Activated naive CD8-positive, alpha-beta T cell (primary cell): Measurements from ENCODE around the gene KLHL14.
"Not testable (repeated sequence)": the region's sequence is repeated elsewhere in the genome, so short reads cannot be mapped to it uniquely, and the experiment has no call there.

Source experiments
- H3K27ac Mint-ChIP-seq: one replicate; pipeline ENCODE4 v1.8.0; 2021; ENCODE audit warnings: mixed read lengths
- H3K27me3 Mint-ChIP-seq: one replicate; pipeline ENCODE4 v1.8.0; 2021; ENCODE audit warnings: mixed read lengths
- H3K36me3 Mint-ChIP-seq: one replicate; pipeline ENCODE4 v1.8.0; 2021; ENCODE audit warnings: mixed read lengths
- H3K4me1 Mint-ChIP-seq: one replicate; pipeline ENCODE4 v1.8.0; 2021; ENCODE audit warnings: low read depth, mixed read lengths
- H3K4me3 Mint-ChIP-seq: one replicate; pipeline ENCODE4 v1.8.0; 2021; ENCODE audit warnings: mild to moderate bottlenecking, mixed read lengths
- H3K9me3 Mint-ChIP-seq: one replicate; pipeline ENCODE4 v1.8.0; 2021; ENCODE audit warnings: low read depth, mixed read lengths

Gene KLHL14

GRCh38 chr18:32669549-32670165 is 103.2 kb downstream of the KLHL14 start:
- Mint-ChIP-seq H3K27ac (no peak overlapping the region), H3K27me3 (no peaks in the 10 kb centered on the region), H3K9me3 (no peaks in the 10 kb centered on the region), H3K4me3 (no peak overlapping the region), H3K4me1 (no peaks in the 10 kb centered on the region), H3K36me3 (no peaks in the 10 kb centered on the region)

- Mint-ChIP-seq H3K36me3 (no peaks in the 10 kb centered on the region), H3K4me3 (no peak overlapping the region), H3K27ac (no peak overlapping the region), H3K27me3 (peaks cover under 1% of the 10 kb centered on the region), H3K4me1 (no peaks in the 10 kb centered on the region), H3K9me3 (no peaks in the 10 kb centered on the region)
These were observed 103.9 kb downstream of the KLHL14 start for GRCh38 chr18:32668956-32669355.

GRCh38 chr18:32661486-32662299 is 111.1 kb downstream of the KLHL14 start:
- Mint-ChIP-seq H3K36me3 (no peaks in the 10 kb centered on the region), H3K4me1 (no peaks in the 10 kb centered on the region), H3K27ac (no peak overlapping the region), H3K27me3 (peaks cover 5% of the 10 kb centered on the region), H3K4me3 (no peak overlapping the region), H3K9me3 (no peaks in the 10 kb centered on the region)

GRCh38 chr18:32654507-32654906 is 118.3 kb downstream of the KLHL14 start:
- not testable (repeated sequence) for H3K9me3 Mint-ChIP-seq, H3K4me3 Mint-ChIP-seq, H3K27ac Mint-ChIP-seq, H3K27me3 Mint-ChIP-seq, H3K36me3 Mint-ChIP-seq, H3K4me1 Mint-ChIP-seq

GRCh38 chr18:32637659-32638058 is 135.2 kb downstream of the KLHL14 start:
- not testable (repeated sequence) for H3K27ac Mint-ChIP-seq, H3K4me1 Mint-ChIP-seq, H3K36me3 Mint-ChIP-seq, H3K4me3 Mint-ChIP-seq, H3K9me3 Mint-ChIP-seq, H3K27me3 Mint-ChIP-seq

GRCh38 chr18:32637226-32637625 is 135.6 kb downstream of the KLHL14 start:
- Mint-ChIP-seq H3K9me3 (no peaks in the 10 kb centered on the region), H3K4me1 (no peaks in the 10 kb centered on the region), H3K27ac (no peak overlapping the region), H3K36me3 (no peaks in the 10 kb centered on the region), H3K27me3 (peaks cover 2% of the 10 kb centered on the region), H3K4me3 (no peak overlapping the region)

GRCh38 chr18:32634876-32635431 is 137.9 kb downstream of the KLHL14 start:
- Mint-ChIP-seq H3K4me3 (no peak overlapping the region), H3K4me1 (no peaks in the 10 kb centered on the region)

GRCh38 chr18:32629981-32630700 is 142.7 kb downstream of the KLHL14 start:
- Mint-ChIP-seq H3K36me3 (no peaks in the 10 kb centered on the region), H3K4me1 (no peaks in the 10 kb centered on the region), H3K9me3 (no peaks in the 10 kb centered on the region), H3K27ac (no peak overlapping the region), H3K4me3 (no peak overlapping the region), H3K27me3 (peaks cover 3% of the 10 kb centered on the region)

More at GRCh38 chr18:32634876-32635431, 137.9 kb downstream of the KLHL14 start:
- H3K27ac Mint-ChIP-seq = no peak overlapping the region
- no peaks in the 10 kb centered on the region for H3K9me3 Mint-ChIP-seq
- no peaks in the 10 kb centered on the region for H3K36me3 Mint-ChIP-seq
- H3K27me3 Mint-ChIP-seq = peaks cover 5% of the 10 kb centered on the region

- Mint-ChIP-seq H3K27me3 (peaks cover 3% of the 10 kb centered on the region), H3K27ac (no peak overlapping the region), H3K4me3 (no peak overlapping the region), H3K9me3 (no peaks in the 10 kb centered on the region), H3K4me1 (no peaks in the 10 kb centered on the region), H3K36me3 (no peaks in the 10 kb centered on the region)
These were observed 143.5 kb downstream of the KLHL14 start for GRCh38 chr18:32629292-32629691.

- Mint-ChIP-seq H3K27ac (no peak overlapping the region), H3K9me3 (no peaks in the 10 kb centered on the region), H3K4me3 (no peak overlapping the region), H3K36me3 (no peaks in the 10 kb centered on the region), H3K4me1 (no peaks in the 10 kb centered on the region), H3K27me3 (peaks cover 7% of the 10 kb centered on the region)
These were observed 148.6 kb downstream of the KLHL14 start for GRCh38 chr18:32624182-32624723.

GRCh38 chr18:32623563-32623962 is 149.3 kb downstream of the KLHL14 start:
- no peaks in the 10 kb centered on the region for H3K4me1 Mint-ChIP-seq
- no peaks in the 10 kb centered on the region for H3K36me3 Mint-ChIP-seq
- H3K4me3 Mint-ChIP-seq = no peak overlapping the region
- H3K9me3 Mint-ChIP-seq = no peaks in the 10 kb centered on the region
- no peak overlapping the region for H3K27ac Mint-ChIP-seq
- H3K27me3 Mint-ChIP-seq = peaks cover 7% of the 10 kb centered on the region
